Activated CD8-positive, alpha-beta T cell treated with anti-CD3 and anti-CD28 coated beads for 36 hours (primary cell): ENCODE results near the gene SLFN12L. TPM values are rescaled to one million over a fixed set of nuclear protein-coding genes. Genes with fewer than 3 reads are reported as not detected.

Source experiments
- ATAC-seq: fragments of 200-7000 bp; cut with Tn5 transposase; one replicate; pipeline ENCODE4 v1.10.0; 2021; ENCODE audit warnings: mild to moderate bottlenecking, moderate library complexity
- CTCF ChIA-PET: fragments of 350-600 bp; sonication (Branson Sonifier 250); formaldehyde crosslinking; loops from one replicate; lab custom pipeline; 2021; ENCODE audit warnings: antibody characterized with exemption; lab: Charles Lee
- POLR2A ChIA-PET: fragments of 350-600 bp; sonication (Branson Sonifier 250); formaldehyde crosslinking; loops from one replicate; lab custom pipeline; 2021; ENCODE audit warnings: antibody characterized with exemption; lab: Charles Lee
- DNase-seq: peaks from one replicate; pipeline ENCODE4 v3.0.0-alpha.2; 2020
- H3K27ac Mint-ChIP-seq: one replicate; pipeline ENCODE4 v1.8.0; 2021; ENCODE audit warnings: mild to moderate bottlenecking, mixed read lengths
- H3K27me3 Mint-ChIP-seq: one replicate; pipeline ENCODE4 v1.8.0; 2021; ENCODE audit warnings: mixed read lengths
- H3K36me3 Mint-ChIP-seq: one replicate; pipeline ENCODE4 v1.8.0; 2021; ENCODE audit warnings: low read depth, mixed read lengths
- H3K4me1 Mint-ChIP-seq: one replicate; pipeline ENCODE4 v1.8.0; 2021; ENCODE audit warnings: low read depth, mixed read lengths
- H3K4me3 Mint-ChIP-seq: one replicate; pipeline ENCODE4 v1.8.0; 2021; ENCODE audit warnings: mild to moderate bottlenecking, moderate library complexity, mixed read lengths
- H3K9me3 Mint-ChIP-seq: one replicate; pipeline ENCODE4 v1.8.0; 2021; ENCODE audit warnings: mixed read lengths
- intact Hi-C: fragments of 100-400 bp; cut with micrococcal nuclease; formaldehyde crosslinking; loops from one replicate; pipeline ENCODE4 v1.10.0; 2022
- total RNA-seq, 2 experiments: library from RNA; stranded (reverse); gene quantifications; one replicate each; pipeline ENCODE4 v1.2.3, GENCODE V29; 2021
- TF ChIP-seq, protein P1 (sequence below): fragments of 200-600 bp; IDR thresholded peaks from one replicate; pipeline ENCODE4 v1.8.0; 2022; ENCODE audit warnings: antibody characterized with exemption, mild to moderate bottlenecking

SLFN12L gene
- total RNA-seq, 2 experiments from 2014 or later = 41.7 to 42.5 TPM

DNA sequence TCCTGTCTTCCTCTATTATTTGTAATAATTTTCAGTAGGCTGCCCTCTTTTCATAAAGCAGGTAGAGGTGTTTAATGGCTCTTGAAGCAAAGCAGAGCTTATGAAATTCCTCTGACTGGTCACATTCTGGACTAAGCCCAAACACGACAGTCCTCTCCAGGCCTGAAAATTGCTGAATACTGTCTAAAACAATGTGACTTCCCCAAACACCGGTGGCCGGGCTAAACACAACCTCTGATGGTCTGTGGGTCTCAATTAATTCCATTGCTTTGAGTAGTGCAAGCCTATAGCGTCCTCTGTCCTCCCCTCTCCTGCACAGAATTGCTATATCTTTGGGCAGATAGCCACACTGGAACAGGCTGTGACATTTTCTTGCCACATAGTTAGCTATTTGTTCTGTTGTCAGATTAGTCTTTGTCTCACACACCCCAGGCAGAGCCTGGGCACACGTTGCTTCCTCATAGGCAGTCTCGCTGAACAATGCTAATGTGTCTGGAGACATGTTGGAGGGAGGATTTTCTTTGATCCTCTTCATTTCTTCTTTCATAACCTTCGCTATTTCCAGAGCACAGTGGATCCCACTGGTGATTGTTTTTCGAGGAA, 10.8 kb upstream of the SLFN12L start:
- no peak overlapping the region for H3K27ac Mint-ChIP-seq
- DNase-seq (no peak), ATAC-seq (no peak)
- no peaks in the 10 kb centered on the region for H3K27me3 Mint-ChIP-seq
- H3K36me3 Mint-ChIP-seq = peaks cover 2% of the 10 kb centered on the region
- ChIA-PET CTCF (interaction anchor here (0.8 to 1.1 kb wide), 2 partner anchors 21 to 235 kb away, joined by 3 read pairs; no protein-coding TSS in a partner anchor), POLR2A (interaction anchor here (1.5 to 2.0 kb wide), 2 partner anchors 24 to 30 kb away, joined by 3 to 5 read pairs; partner anchors contain the start of gene PEX12)
- no peak overlapping the region for H3K4me3 Mint-ChIP-seq
- no peaks in the 10 kb centered on the region for H3K9me3 Mint-ChIP-seq
- TF ChIP-seq, protein P1, sequence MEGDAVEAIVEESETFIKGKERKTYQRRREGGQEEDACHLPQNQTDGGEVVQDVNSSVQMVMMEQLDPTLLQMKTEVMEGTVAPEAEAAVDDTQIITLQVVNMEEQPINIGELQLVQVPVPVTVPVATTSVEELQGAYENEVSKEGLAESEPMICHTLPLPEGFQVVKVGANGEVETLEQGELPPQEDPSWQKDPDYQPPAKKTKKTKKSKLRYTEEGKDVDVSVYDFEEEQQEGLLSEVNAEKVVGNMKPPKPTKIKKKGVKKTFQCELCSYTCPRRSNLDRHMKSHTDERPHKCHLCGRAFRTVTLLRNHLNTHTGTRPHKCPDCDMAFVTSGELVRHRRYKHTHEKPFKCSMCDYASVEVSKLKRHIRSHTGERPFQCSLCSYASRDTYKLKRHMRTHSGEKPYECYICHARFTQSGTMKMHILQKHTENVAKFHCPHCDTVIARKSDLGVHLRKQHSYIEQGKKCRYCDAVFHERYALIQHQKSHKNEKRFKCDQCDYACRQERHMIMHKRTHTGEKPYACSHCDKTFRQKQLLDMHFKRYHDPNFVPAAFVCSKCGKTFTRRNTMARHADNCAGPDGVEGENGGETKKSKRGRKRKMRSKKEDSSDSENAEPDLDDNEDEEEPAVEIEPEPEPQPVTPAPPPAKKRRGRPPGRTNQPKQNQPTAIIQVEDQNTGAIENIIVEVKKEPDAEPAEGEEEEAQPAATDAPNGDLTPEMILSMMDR = no peak
- intact Hi-C loops = no loop called here
- peaks cover 37% of the 10 kb centered on the region for H3K4me1 Mint-ChIP-seq

GRCh38 chr17:35546487-35546886, 9.0 kb upstream of the SLFN12L start:
- H3K36me3 Mint-ChIP-seq = peaks cover 2% of the 10 kb centered on the region
- ChIA-PET CTCF (no interaction called here), POLR2A (interaction anchor here (1.4 to 2.0 kb wide), 2 partner anchors 9 to 32 kb away, joined by 4 to 5 read pairs; partner anchors contain the start of genes PEX12 and SLFN12L)
- no peak overlapping the region for H3K27ac Mint-ChIP-seq
- H3K4me1 Mint-ChIP-seq = peaks cover 43% of the 10 kb centered on the region
- H3K4me3 Mint-ChIP-seq = no peak overlapping the region
- ATAC-seq (no peak), DNase-seq (no peak)
- TF ChIP-seq, protein P1 = no peak
- H3K9me3 Mint-ChIP-seq = no peaks in the 10 kb centered on the region
- intact Hi-C loops = no loop called here
- H3K27me3 Mint-ChIP-seq = no peaks in the 10 kb centered on the region

GRCh38 chr17:35545150-35545549, 7.7 kb upstream of the SLFN12L start:
- intact Hi-C loops = no loop called here
- H3K4me1 Mint-ChIP-seq = peaks cover 50% of the 10 kb centered on the region
- no peak for DNase-seq
- ChIA-PET POLR2A (interaction anchor here (1.2 kb wide), 1 partner anchor 171 kb away, joined by 4 read pairs; the partner anchor contains the start of gene SLFN11), CTCF (interaction anchor here (1.0 to 1.4 kb wide), 5 partner anchors 11 to 203 kb away, joined by 3 to 4 read pairs (median 3); partner anchors contain the start of genes PEX12 and SLFN11)
- ATAC-seq = no peak
- H3K36me3 Mint-ChIP-seq = peaks cover 2% of the 10 kb centered on the region
- no peak overlapping the region for H3K27ac Mint-ChIP-seq
- no peak overlapping the region for H3K4me3 Mint-ChIP-seq
- TF ChIP-seq, protein P1 = no peak
- H3K9me3 Mint-ChIP-seq = no peaks in the 10 kb centered on the region
- no peaks in the 10 kb centered on the region for H3K27me3 Mint-ChIP-seq

- intact Hi-C loops = no loop called here
- H3K9me3 Mint-ChIP-seq = no peaks in the 10 kb centered on the region
- DNase-seq = no peak
- H3K4me1 Mint-ChIP-seq = peaks cover 53% of the 10 kb centered on the region
- no peak overlapping the region for H3K4me3 Mint-ChIP-seq
- no peak for ATAC-seq
- H3K27me3 Mint-ChIP-seq = no peaks in the 10 kb centered on the region
- ChIA-PET CTCF (interaction anchor here (1.2 to 7.6 kb wide), 2 partner anchors 17 to 233 kb away, joined by 3 to 77 read pairs; partner anchors contain the start of gene SLFN14), POLR2A (interaction anchor here (1.0 to 1.3 kb wide), 2 partner anchors 9 to 265 kb away, joined by 3 read pairs; partner anchors contain the start of gene TAF15)
- H3K36me3 Mint-ChIP-seq = peaks cover 2% of the 10 kb centered on the region
- TF ChIP-seq, protein P1 = no peak
- H3K27ac Mint-ChIP-seq = no peak overlapping the region
These were observed 6.4 kb upstream of the SLFN12L start for GRCh38 chr17:35543856-35544255.

- H3K27ac Mint-ChIP-seq = no peak overlapping the region
These were observed 5.5 kb upstream of the SLFN12L start for GRCh38 chr17:35542990-35543389.

More at GRCh38 chr17:35542990-35543389, 5.5 kb upstream of the SLFN12L start:
- Mint-ChIP-seq H3K9me3 (no peaks in the 10 kb centered on the region), H3K27me3 (no peaks in the 10 kb centered on the region), H3K4me1 (peaks cover 57% of the 10 kb centered on the region), H3K36me3 (peaks cover 2% of the 10 kb centered on the region), H3K4me3 (no peak overlapping the region)
- TF ChIP-seq, protein P1 = no peak
- CTCF ChIA-PET = interaction anchor here (0.6 to 7.6 kb wide), 6 partner anchors 32 to 382 kb away, joined by 3 to 77 read pairs (median 3); no protein-coding TSS in a partner anchor
- ATAC-seq = no peak
- POLR2A ChIA-PET = interaction anchor here (0.7 to 2.5 kb wide), 5 partner anchors 35 to 266 kb away, joined by 3 to 7 read pairs (median 5); partner anchors contain the start of genes PEX12, SLFN11 and TAF15
- intact Hi-C loops = no loop called here
- no peak for DNase-seq
